ENCODE results near the gene IQGAP1. TPM values are rescaled to one million over a fixed set of nuclear protein-coding genes. Genes with fewer than 3 reads are reported as not detected.

The IQGAP1 gene
- total RNA-seq, 1 experiment from 2014 or later, result 113 TPM

DNA sequence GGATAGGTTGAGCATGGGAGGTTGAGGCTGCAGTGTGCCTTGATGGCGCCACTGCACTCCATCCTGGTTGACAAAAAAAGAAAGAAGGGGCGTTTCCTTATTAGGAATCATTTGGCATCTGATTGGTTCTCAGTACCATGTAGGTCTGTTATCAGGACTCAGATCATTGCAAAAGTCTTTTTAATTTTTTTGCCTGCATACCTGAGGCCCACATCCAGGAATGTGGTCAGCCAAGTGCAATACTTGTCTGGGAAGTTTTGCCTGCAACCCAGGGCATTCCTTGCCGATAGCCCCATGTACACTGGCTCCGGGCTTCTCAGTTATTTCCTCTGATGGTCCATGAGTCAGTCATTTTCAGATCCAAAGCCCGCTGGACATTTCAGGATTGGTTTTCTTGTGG is 91.6 kb downstream of the IQGAP1 start:
- H3K9ac ChIP-seq (ENCODE audit: low read length), result no peak overlapping the region
- no peak overlapping the region for H2AFZ ChIP-seq (ENCODE audit: low read depth, low read length, poor library complexity, severe bottlenecking)
- peak; percentile 10 for DNase-seq (ENCODE audit: low read depth, low spot score)
- peak overlapping the region; percentile 24; the same call in 1 of the 2 replicates for H3K4me2 ChIP-seq (ENCODE audit: low read length)
- ATAC-seq, result peak; percentile 72
- H3K4me3 ChIP-seq (replicated peaks in 1 of 2; ENCODE audit: low read depth in 1 of 2, low read length in 2 of 2), result no peak overlapping the region
- ChIA-PET POLR2A (no interaction called here), RAD21 (ENCODE audit: low non-redundant PET in 1 of 2, low total read pairs in 2 of 2, uncharacterized antibody in 2 of 2, unreplicated experiment in 2 of 2) (interaction anchor here (1.3 to 1.6 kb wide), 2 partner anchors 160 kb away, joined by 4 to 5 read pairs; no protein-coding TSS in a partner anchor), CTCF (interaction anchor here (1.4 to 5.2 kb wide), 3 partner anchors 159 to 186 kb away, joined by 4 to 57 read pairs (median 7); no protein-coding TSS in a partner anchor)
- no peaks in the 10 kb centered on the region for H3K9me2 ChIP-seq (ENCODE audit: insufficient read depth)
- no peaks in the 10 kb centered on the region for H3K79me2 ChIP-seq (ENCODE audit: insufficient read depth, low read length)
- H3K27me3 ChIP-seq (ENCODE audit: insufficient read depth, low read length), result no peaks in the 10 kb centered on the region
- TF ChIP-seq CEBPB (IDR thresholded peaks at IDR 0.05; ENCODE audit: low read depth) (0 out of 2 replicates have a peak, but pooled peaks have one; percentile 16), ZNF274 (IDR thresholded peaks at IDR 0.05; ENCODE audit: low read depth, low read length) (no peak)
- intact Hi-C loops (cut with micrococcal nuclease), result loop anchor here (5.0 to 10.0 kb wide), 4 partner anchors 57 to 408 kb away; no protein-coding TSS in a partner anchor
- H3K4me1 ChIP-seq (ENCODE audit: control insufficient read depth in 1 of 2, insufficient read depth in 2 of 2, low read length in 2 of 2), result peaks cover 22 to 28% of the 10 kb centered on the region in 2 experiments
- BruUV-seq (replicated peaks), result no TSS peak
- peak overlapping the region; percentile 47 for H3K27ac ChIP-seq (ENCODE audit: low read depth, low read length)
- no peaks in the 10 kb centered on the region for H4K20me1 ChIP-seq (ENCODE audit: insufficient read depth)
- H3K36me3 ChIP-seq (ENCODE audit: control insufficient read depth in 1 of 2, insufficient read depth in 2 of 2, low read length in 2 of 2), result peaks cover 18 to 28% of the 10 kb centered on the region in 2 experiments
- no peaks in the 10 kb centered on the region for H3K9me3 ChIP-seq (ENCODE audit: control insufficient read depth in 1 of 2, insufficient read depth in 1 of 2, low read depth in 1 of 2, low read length in 2 of 2)

DNA sequence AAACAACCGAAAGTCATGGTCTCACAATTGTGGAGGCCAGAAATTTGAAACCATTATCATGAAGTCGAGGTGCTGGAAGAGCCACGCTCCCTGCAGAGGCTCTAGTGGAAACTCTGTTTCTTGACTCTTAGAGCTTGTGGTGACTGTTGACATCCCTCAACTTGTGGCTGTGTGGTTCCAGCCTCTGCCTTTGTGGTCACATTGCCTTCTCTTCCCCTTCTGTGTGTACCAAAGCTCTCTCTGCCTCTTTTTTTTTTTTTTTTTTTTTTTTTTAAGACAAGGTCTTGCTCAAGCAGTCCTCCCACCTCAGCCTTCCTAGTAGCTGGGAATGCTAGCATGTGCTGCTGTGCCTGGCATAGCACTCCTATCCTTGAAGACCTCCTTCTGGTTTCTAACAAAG is 93.0 kb downstream of the IQGAP1 start:
- intact Hi-C loops (cut with micrococcal nuclease), result loop anchor here (5.0 to 10.0 kb wide), 3 partner anchors 214 to 406 kb away; no protein-coding TSS in a partner anchor
- no peak overlapping the region for H3K4me3 ChIP-seq (replicated peaks in 1 of 2; ENCODE audit: low read depth in 1 of 2, low read length in 2 of 2)
- H3K79me2 ChIP-seq (ENCODE audit: insufficient read depth, low read length), result no peaks in the 10 kb centered on the region
- H4K20me1 ChIP-seq (ENCODE audit: insufficient read depth), result no peaks in the 10 kb centered on the region
- DNase-seq (ENCODE audit: low read depth, low spot score), result no peak
- no peaks in the 10 kb centered on the region for H3K9me3 ChIP-seq (ENCODE audit: control insufficient read depth in 1 of 2, insufficient read depth in 1 of 2, low read depth in 1 of 2, low read length in 2 of 2)
- no peak overlapping the region for H3K4me2 ChIP-seq (ENCODE audit: low read length)
- H2AFZ ChIP-seq (ENCODE audit: low read depth, low read length, poor library complexity, severe bottlenecking), result no peak overlapping the region
- H3K9me2 ChIP-seq (ENCODE audit: insufficient read depth), result no peaks in the 10 kb centered on the region
- no peak for TF ChIP-seq ELF1 (IDR thresholded peaks at IDR 0.05; ENCODE audit: borderline replicate concordance, low read depth)
- no peak for TF ChIP-seq SIN3A (IDR thresholded peaks at IDR 0.05; ENCODE audit: low read depth)
- no peak for TF ChIP-seq CEBPB (IDR thresholded peaks at IDR 0.05; ENCODE audit: low read depth)
- no peak overlapping the region for H3K9ac ChIP-seq (ENCODE audit: low read length)
- no peak overlapping the region for H3K27ac ChIP-seq (ENCODE audit: low read depth, low read length)
- H3K27me3 ChIP-seq (ENCODE audit: insufficient read depth, low read length), result no peaks in the 10 kb centered on the region
- ChIA-PET RAD21 (ENCODE audit: low non-redundant PET in 1 of 2, low total read pairs in 2 of 2, uncharacterized antibody in 2 of 2, unreplicated experiment in 2 of 2) (interaction anchor here (0.6 to 2.9 kb wide), 4 partner anchors 29 to 161 kb away, joined by 3 to 16 read pairs (median 10); no protein-coding TSS in a partner anchor), POLR2A (interaction anchor here (1.4 kb wide), 1 partner anchor 161 kb away, joined by 3 read pairs; no protein-coding TSS in a partner anchor), CTCF (interaction anchor here (0.8 to 5.2 kb wide), 4 partner anchors 118 to 188 kb away, joined by 3 to 57 read pairs (median 13); no protein-coding TSS in a partner anchor)
- no TSS peak for BruUV-seq (replicated peaks)
- H3K4me1 ChIP-seq (ENCODE audit: control insufficient read depth in 1 of 2, insufficient read depth in 2 of 2, low read length in 2 of 2), result peaks cover 22 to 28% of the 10 kb centered on the region in 2 experiments
- no peak for ATAC-seq
- H3K36me3 ChIP-seq (ENCODE audit: control insufficient read depth in 1 of 2, insufficient read depth in 2 of 2, low read length in 2 of 2), result peaks cover 22 to 30% of the 10 kb centered on the region in 2 experiments
